IMR-90 (cell line): ENCODE results near the gene NUP50. TPM values are rescaled to one million over a fixed set of nuclear protein-coding genes. Genes with fewer than 3 reads are reported as not detected.

ENCODE experiments used
- ATAC-seq: fragments of 200-7000 bp; cut with Tn5 transposase; 2 replicates; pipeline ENCODE4 v1.9.1; 2020; ENCODE audit warnings: low read depth, mild to moderate bottlenecking, moderate library complexity
- BruUV-seq: library from RNA; stranded (reverse); fragments of 400-500 nt; replicated peaks from 2 replicates; lab custom pipeline; 2021; lab: Mats Ljungman, UMichigan
- CTCF ChIA-PET: fragments of 300-600 bp; formaldehyde crosslinking; extraction: SDS; loops from one replicate; lab custom pipeline; 2021; ENCODE audit warnings: antibody characterized with exemption; lab: Yijun Ruan, JAX
- POLR2A ChIA-PET: fragments of 300-600 bp; sonication (Branson Sonifier 250); formaldehyde crosslinking; loops from one replicate; lab custom pipeline; 2022; ENCODE audit warnings: antibody characterized with exemption; ENCODE audit not compliant: unreplicated experiment; lab: Charles Lee
- DNase-seq: peaks from one replicate; pipeline ENCODE4 v3.0.0; 2013
- H2AFZ ChIP-seq: replicated peaks from 2 replicates; pipeline ENCODE3; 2013; ENCODE audit warnings: low read length, mild to moderate bottlenecking; ENCODE audit not compliant: poor library complexity
- H2AK5ac ChIP-seq: 2 replicates; pipeline ENCODE4 v1.6.1; 2013; ENCODE audit warnings: low read depth, low read length, inconsistent platforms
- H2AK9ac ChIP-seq: replicated peaks from 2 replicates; pipeline ENCODE3; 2013; ENCODE audit warnings: mild to moderate bottlenecking, low read depth, low read length, moderate library complexity; ENCODE audit not compliant: poor library complexity
- H2BK120ac ChIP-seq: 2 replicates; pipeline ENCODE4 v1.6.1; 2013; ENCODE audit warnings: low read depth, low read length, inconsistent platforms
- H2BK15ac ChIP-seq: 3 replicates; pipeline ENCODE4 v1.6.1; 2013; ENCODE audit warnings: low read depth, low read length, inconsistent platforms
- H2BK20ac ChIP-seq: 2 replicates; pipeline ENCODE4 v1.6.1; 2013; ENCODE audit warnings: low read depth, mild to moderate bottlenecking, inconsistent platforms, low read length, moderate library complexity
- H2BK5ac ChIP-seq: 2 replicates; pipeline ENCODE4 v1.6.1; 2013; ENCODE audit warnings: mild to moderate bottlenecking, low read depth, low read length, inconsistent platforms; ENCODE audit not compliant: poor library complexity, severe bottlenecking
- H3K14ac ChIP-seq: replicated peaks from 2 replicates; pipeline ENCODE4 v1.6.1; 2013; ENCODE audit warnings: low read depth, low read length, inconsistent platforms
- H3K18ac ChIP-seq: 2 replicates; pipeline ENCODE4 v1.6.1; 2013; ENCODE audit warnings: low read depth, low read length, control low read depth
- H3K23ac ChIP-seq: 2 replicates; pipeline ENCODE4 v1.6.1; 2013; ENCODE audit warnings: low read depth, low read length, inconsistent platforms
- H3K27ac ChIP-seq: 2 replicates; pipeline ENCODE4 v1.5.1; 2013; ENCODE audit warnings: mild to moderate bottlenecking, control low read depth, low read length; ENCODE audit not compliant: insufficient read depth
- H3K27me3 ChIP-seq: 2 replicates; pipeline ENCODE4 v1.6.1; 2013; ENCODE audit warnings: low read length; ENCODE audit not compliant: control insufficient read depth, insufficient read depth
- H3K36me3 ChIP-seq: 2 replicates; pipeline ENCODE4 v1.6.1; 2013; ENCODE audit warnings: low read length, mixed read lengths; ENCODE audit not compliant: control insufficient read depth, insufficient read depth
- H3K4ac ChIP-seq: 2 replicates; pipeline ENCODE4 v1.6.1; 2013; ENCODE audit warnings: low read depth, low read length, inconsistent platforms
- H3K4me1 ChIP-seq: 2 replicates; pipeline ENCODE4 v1.6.1; 2013; ENCODE audit warnings: low read length, mixed read lengths; ENCODE audit not compliant: control insufficient read depth, insufficient read depth
- H3K4me2 ChIP-seq: 2 replicates; pipeline ENCODE4 v1.6.1; 2013; ENCODE audit warnings: low read depth, mild to moderate bottlenecking, control low read depth, low read length, moderate library complexity
- H3K4me3 ChIP-seq: 2 replicates; pipeline ENCODE4 v1.5.1; 2013; ENCODE audit warnings: low read depth, mild to moderate bottlenecking, control low read depth, low read length, moderate library complexity; ENCODE audit not compliant: insufficient read depth
- H3K56ac ChIP-seq: 2 replicates; pipeline ENCODE4 v1.6.1; 2013; ENCODE audit warnings: low read length, inconsistent platforms; ENCODE audit not compliant: insufficient read depth; ENCODE audit errors: extremely low read depth
- H3K79me1 ChIP-seq, 2 experiments: 2 replicates each; pipeline ENCODE4 v1.6.1; 2013; ENCODE audit warnings: low read length in 2 of 2, inconsistent platforms in 1 of 2, low read depth in 1 of 2
- H3K9ac ChIP-seq: 2 replicates; pipeline ENCODE4 v1.6.1; 2013; ENCODE audit warnings: low read depth, low read length, control low read depth
- H3K9me1 ChIP-seq: 2 replicates; pipeline ENCODE4 v1.6.1; 2013; ENCODE audit warnings: low read length, inconsistent platforms; ENCODE audit not compliant: insufficient read depth
- H3K9me3 ChIP-seq: 2 replicates; pipeline ENCODE4 v1.6.1; 2013; ENCODE audit warnings: low read length; ENCODE audit not compliant: control insufficient read depth, insufficient read depth
- H4K20me1 ChIP-seq: 2 replicates; pipeline ENCODE4 v1.6.1; 2013; ENCODE audit warnings: low read length, inconsistent platforms; ENCODE audit not compliant: insufficient read depth
- H4K5ac ChIP-seq: 2 replicates; pipeline ENCODE4 v1.6.1; 2013; ENCODE audit warnings: mild to moderate bottlenecking, low read depth, low read length, control low read depth
- H4K8ac ChIP-seq, 2 experiments: 2 replicates each; pipeline ENCODE4 v1.6.1; 2013; ENCODE audit warnings: low read depth in 2 of 2, low read length in 2 of 2, control low read depth in 1 of 2, inconsistent platforms in 1 of 2
- H4K91ac ChIP-seq: 2 replicates; pipeline ENCODE4 v1.6.1; 2013; ENCODE audit warnings: low read depth, low read length, inconsistent platforms; ENCODE audit not compliant: insufficient read depth
- CEBPB ChIP-seq: IDR thresholded peaks from 2 replicates; pipeline ENCODE4 v1.6.1; 2012; ENCODE audit warnings: low read depth, low read length, improper control_type of control experiment
- RFX5 ChIP-seq: IDR thresholded peaks from 2 replicates; pipeline ENCODE4 v1.8.0; 2012; ENCODE audit warnings: low read depth, mild to moderate bottlenecking, low read length, moderate library complexity
- WGBS, 2 experiments: methylation state at CpG; one replicate each; pipeline versions ENCODE4 v1.1.5 to v1.1.7; 2013; ENCODE audit warnings: missing lambda C conversion rate in 2 of 2; ENCODE audit not compliant: insufficient read length in 1 of 2; ENCODE audit errors: extremely low coverage in 2 of 2; 5-methylcytosine and 5-hydroxymethylcytosine counted together
- dilution Hi-C: fragments of 300-500 bp; cut with HindIII; formaldehyde crosslinking; loops from one replicate; pipeline ENCODE4 v1.14.3; 2018; ENCODE audit warnings: low sequenced_read_pairs; ENCODE audit not compliant: unreplicated experiment
- in situ Hi-C: fragments of 300-500 bp; cut with MboI; formaldehyde crosslinking; loops from 3 replicates; pipeline ENCODE4 v1.14.3; 2019; ENCODE audit warnings: low sequenced_read_pairs, inconsistent platforms, mixed read lengths
- intact Hi-C: fragments of 100-400 bp; cut with micrococcal nuclease; formaldehyde crosslinking; loops from 2 replicates; pipeline ENCODE4 v1.10.0; 2022
- polyA plus RNA-seq, 3 experiments: library from polyadenylated mRNA; depleted of rRNA; stranded (reverse); fragments of >200 nt; gene quantifications; 2 replicates each; pipeline ENCODE4 v1.2.3, GENCODE V29; 2012; ENCODE audit warnings: low replicate concordance in 1 of 3
- total RNA-seq: library from RNA; depleted of rRNA; stranded (reverse); fragments of >200 nt; gene quantifications from 2 replicates; pipeline ENCODE4 v1.2.3, GENCODE V29; 2012

The NUP50 gene
- total and polyA plus RNA-seq, 2 of the 4 experiments (the other 2 are of a cell fraction) = 12.8 to 65.4 TPM

- H2BK20ac ChIP-seq = no peak overlapping the region
- ATAC-seq (no peak), DNase-seq (no peak)
- peaks cover 2% of the 10 kb centered on the region; the same call in 1 of the 2 replicates for H3K9me3 ChIP-seq
- no peak overlapping the region for H3K9ac ChIP-seq
- no peaks in the 10 kb centered on the region for H3K27me3 ChIP-seq
- no peak overlapping the region for H3K23ac ChIP-seq
- H2AFZ ChIP-seq = no peak overlapping the region
- no peak overlapping the region for H3K4me3 ChIP-seq
- no peak overlapping the region for H3K27ac ChIP-seq
- dilution Hi-C loops (no loop called here), in situ Hi-C loops (no loop called here), intact Hi-C loops (no loop called here)
- no peaks in the 10 kb centered on the region for H3K36me3 ChIP-seq
- no peak overlapping the region for H4K8ac ChIP-seq
- ChIA-PET CTCF (interaction anchor here (0.8 kb wide), 1 partner anchor 18 kb away, joined by 3 read pairs; no protein-coding TSS in a partner anchor), POLR2A (no interaction called here)
- H2AK9ac ChIP-seq = no peak overlapping the region
- no peaks in the 10 kb centered on the region for H3K9me1 ChIP-seq
- H3K4me1 ChIP-seq = peaks cover 2% of the 10 kb centered on the region; the same call in 1 of the 2 replicates
- no peaks in the 10 kb centered on the region; the same call in 1 of the 2 replicates for H4K20me1 ChIP-seq
- peaks cover 0 to 10% of the 10 kb centered on the region in 2 experiments; a peak in 2 of 4 replicates for H3K79me1 ChIP-seq
- H4K5ac ChIP-seq = no peak overlapping the region
- no peak overlapping the region for H3K4me2 ChIP-seq
- H2BK15ac ChIP-seq = no peak overlapping the region
- BruUV-seq = no TSS peak
- no peak overlapping the region for H2BK120ac ChIP-seq
- H2AK5ac ChIP-seq = no peak overlapping the region
- no peak overlapping the region for H4K91ac ChIP-seq
- no peak overlapping the region for H3K18ac ChIP-seq
- no peak for TF ChIP-seq RFX5
- peak; percentile 61 for TF ChIP-seq CEBPB
- no peak overlapping the region for H3K14ac ChIP-seq
- H3K56ac ChIP-seq = no peak overlapping the region
- no CpG with 5 or more reads among the region's 1 CpG for WGBS, 2 experiments
- no peak overlapping the region for H3K4ac ChIP-seq
- no peak overlapping the region for H2BK5ac ChIP-seq
These were observed 18.8 kb upstream of the NUP50 start for GRCh38 chr22:45144916-45145315.
